Stimulated activated CD8-positive, alpha-beta memory T cell treated with anti-CD3 and anti-CD28 coated beads, Interleukin-15, amount 100 ng/mL, for 1 hour (primary cell): ENCODE data around the gene CTNNBL1.
"Not testable (repeated sequence)": the region's sequence is repeated elsewhere in the genome, so short reads cannot be mapped to it uniquely, and the experiment has no call there.

Experiments
- DNase-seq: peaks from one replicate; pipeline ENCODE4 v3.0.0-alpha.2; 2020; ENCODE audit warnings: low read depth

CTNNBL1 gene

DNA sequence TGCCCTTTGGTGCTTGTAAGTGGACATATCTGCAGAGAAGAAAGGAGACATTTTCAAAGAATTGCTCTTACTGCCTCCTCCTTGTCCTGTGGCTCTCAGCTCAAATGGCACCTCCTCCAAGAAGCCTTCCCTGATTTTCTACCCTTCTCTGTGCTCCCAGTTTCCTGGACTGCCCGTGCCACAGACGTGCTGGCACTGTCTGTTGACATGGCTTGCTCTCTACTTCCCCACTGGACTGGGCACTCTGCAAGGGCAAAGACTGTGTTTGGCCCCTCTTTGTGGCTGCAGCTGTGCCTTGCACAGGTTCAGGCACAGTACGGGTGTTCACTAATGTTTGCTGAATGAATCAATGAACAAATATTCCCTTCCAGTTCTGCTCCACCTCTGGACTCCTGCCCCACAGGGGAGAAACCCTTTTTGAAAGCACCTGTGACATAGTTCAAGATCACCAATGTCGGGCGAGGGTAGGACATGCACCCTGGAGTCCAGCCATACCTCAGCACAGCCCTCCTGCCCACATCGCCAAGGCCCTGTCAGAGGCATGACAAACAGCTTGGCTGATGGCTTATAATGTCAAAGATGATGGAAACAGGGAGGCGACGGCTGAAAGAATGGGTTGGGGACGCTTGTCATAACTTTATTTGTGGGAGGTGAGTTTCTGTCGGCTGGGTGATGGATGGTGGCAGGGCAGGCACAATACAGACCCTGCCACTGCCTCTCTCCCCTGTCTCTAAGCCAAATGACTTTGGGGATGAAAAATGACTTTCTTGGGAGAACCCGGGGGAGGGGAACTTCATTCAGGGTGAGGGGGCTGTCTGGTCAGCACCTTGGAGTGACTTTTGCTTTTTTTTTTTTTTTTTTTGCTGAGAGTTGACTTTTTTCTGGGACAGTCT lies 15.6 kb upstream of the CTNNBL1 start:
- DNase-seq: no peak

DNA sequence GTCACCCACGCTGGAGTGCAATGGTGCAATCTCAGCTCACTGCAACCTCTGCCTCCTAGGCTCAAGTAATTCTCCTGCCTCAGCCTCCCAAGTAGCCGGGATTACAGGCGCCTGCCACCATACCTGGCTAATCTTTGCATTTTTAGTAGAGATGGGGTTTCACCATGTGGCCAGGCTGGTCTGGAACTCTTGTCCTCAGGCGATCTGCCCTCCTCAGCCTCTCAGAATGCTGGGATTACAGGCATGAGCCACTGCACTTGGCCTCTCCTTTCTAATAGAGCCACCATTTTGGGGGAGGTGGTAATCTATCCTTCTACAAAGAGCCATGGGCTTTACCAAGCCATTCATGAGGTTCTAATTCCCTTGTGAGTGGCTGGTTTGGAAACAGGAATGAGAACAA lies 14.1 kb upstream of the CTNNBL1 start:
- not testable (repeated sequence) for DNase-seq

DNA sequence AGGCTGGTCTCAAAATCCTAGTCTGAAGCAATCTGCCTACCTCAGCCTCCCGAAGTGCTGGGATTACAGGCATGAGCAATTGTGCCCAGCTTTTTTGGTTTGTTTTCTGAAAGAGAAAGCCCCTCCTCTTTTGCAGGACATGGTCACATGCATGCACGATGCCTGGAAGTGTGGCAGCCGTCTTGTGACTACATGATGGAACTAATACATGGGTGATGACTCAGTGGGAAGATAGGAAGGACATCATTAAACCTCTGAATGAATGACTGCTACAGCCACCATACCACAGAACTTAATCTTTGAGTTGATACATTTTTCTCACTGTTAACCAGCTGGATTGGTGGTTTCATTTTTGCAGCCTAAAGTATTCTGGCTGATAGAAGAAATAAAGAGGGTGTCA lies 13.4 kb upstream of the CTNNBL1 start:
- no peak for DNase-seq

DNA sequence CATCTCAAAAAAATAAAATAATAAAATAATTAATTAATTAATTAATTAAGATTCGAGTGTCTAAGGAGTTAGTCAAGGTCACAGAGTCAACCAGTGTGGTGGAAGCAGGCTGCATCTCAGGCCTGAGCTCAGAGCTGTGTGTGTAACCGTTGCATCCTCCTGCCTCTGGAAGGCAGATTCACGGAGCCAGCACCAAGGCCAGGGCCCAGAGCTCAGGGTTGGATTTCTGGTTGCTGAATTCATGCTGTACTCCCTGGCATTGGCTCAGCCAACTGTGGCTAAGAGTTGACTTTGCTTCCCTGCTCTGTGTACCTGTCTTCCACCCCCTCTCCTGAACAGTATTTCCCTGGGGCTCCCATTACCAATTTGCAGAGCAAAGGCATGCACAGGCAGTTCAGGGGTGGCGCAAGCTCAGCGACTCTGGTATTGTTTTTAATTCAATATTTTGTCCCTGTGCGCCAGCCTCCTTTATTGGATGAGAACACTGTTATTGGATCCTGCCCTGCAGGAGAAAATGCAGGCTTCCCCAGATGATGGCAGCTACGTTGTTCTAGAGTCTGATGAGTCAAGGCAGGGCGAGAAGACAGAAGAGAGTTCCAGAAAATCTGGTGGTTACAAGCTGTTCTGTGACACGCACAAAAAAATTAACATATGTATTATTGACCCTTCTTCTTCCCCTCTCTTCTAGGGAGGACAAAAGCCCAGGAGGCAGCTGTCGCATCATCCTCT lies 12.3 kb upstream of the CTNNBL1 start:
- no peak for DNase-seq

DNA sequence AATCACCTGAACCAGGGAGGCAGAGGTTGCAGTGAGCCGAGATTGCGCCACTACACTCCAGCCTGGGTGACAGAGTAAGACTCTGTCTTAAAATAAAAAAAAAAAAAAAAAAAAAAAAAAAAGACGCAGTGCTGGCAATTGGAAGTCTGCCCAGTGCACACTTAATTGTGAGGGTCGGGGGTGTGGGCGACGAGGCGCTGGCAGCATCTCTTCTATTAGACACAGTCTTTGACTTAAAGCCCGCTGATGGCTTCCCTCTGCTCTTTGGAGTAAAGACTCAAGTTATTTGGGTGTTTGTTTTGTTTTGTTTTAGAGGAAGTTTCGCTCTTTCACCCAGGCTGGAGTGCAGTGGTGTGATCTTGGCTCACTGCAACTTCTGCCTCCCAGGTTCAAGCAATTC lies 10.7 kb upstream of the CTNNBL1 start:
- not testable (repeated sequence) for DNase-seq

DNA sequence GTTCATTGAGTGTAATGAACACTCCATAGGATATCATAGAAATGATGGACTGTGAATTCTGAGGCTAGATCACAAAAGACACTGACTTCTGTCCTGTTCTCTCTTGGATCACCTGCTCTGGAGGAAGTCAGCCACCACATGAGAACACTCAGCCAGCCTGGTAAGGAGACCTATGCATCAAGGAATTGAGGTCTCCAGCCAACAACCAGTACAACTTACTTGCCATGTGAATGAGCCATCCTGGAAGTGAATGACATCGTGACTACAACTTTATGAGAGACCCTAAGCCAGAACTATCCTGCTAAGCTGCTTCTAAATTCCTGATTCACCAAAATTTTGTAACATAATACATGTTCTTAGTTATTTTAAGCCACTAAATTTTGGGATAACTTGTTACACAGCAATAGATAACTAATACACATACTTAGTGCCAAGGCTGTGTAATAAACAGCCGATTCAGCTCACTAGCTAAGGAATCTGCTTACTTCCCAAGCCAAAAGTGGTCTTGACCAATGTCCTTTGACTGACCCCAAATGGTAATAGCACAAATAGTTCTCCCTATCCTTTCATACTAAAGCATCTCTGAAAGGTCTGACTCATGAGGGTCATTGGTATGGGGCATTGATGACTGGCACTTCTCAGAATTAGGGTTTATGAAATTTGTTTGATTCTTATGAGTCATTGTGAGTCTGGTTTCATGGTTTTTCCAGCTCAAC lies 6.9 kb upstream of the CTNNBL1 start:
- DNase-seq: no peak

DNA sequence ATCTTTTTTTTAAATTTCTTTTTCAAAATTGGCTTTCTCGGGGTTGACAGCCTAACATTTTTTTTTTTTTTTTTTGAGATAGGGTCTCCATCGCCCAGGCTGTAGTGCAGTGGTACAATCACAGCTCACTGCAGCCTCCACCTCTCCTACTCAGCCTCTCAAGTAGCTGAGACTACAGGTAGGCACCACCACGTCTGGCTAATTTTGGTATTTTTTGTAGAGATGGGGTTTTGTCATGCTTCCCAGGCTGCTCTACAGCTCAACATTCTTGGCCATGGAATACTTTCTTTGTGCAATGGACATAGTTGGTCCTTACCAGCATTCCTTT lies 6.4 kb upstream of the CTNNBL1 start:
- no peak for DNase-seq

DNA sequence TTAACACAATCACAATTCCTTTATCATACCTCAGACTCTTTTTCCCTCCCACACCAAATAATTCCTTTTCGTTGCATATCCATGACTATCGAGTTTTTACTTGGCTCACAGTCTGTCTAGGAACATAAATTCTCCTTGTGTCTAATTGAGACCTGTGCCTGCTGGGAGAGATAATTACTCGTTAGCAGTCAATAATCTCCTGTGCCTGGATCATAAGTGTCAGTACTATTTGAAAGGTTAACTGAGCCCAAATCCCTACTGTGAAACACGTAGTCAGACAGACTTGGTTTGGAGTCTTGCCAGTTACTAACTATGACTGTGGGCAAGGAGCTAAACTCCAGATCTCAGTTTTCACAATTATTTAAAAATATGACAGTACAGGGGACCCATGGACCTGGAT lies 5.7 kb upstream of the CTNNBL1 start:
- no peak for DNase-seq

DNA sequence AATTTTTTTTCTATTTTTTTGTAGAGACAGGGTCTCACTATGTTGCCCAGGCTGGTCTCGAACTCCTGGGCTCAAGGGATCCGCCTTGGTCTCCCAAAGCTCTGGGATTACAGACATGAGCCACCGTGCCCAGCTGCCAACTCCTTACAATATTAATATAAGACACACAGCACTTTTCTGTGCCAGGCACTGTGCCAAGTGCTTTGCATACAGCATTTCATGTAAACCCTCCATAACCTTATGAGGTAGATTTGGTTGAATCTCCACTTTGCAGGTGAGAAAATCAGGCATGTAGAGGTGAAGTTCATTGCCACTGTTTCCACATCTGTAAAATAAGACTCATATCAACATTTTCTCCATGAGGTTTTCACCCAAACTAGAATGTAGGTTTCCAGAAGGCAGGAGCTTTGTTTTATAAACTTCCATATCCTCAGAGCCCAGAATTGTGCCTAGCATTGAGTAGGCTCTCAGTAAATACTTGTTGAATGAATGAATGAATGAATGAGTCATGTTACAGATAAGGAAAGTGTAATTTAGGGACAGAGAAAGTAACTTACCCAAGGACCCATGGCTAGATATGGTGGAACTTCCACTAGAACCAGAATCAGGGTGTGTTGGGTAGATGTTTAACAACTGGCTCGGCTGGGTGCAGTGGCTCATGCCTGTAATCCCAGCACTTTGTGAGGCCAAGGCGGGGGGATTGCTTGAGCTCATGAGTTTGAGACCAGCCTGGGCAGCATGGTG lies 3.0 kb upstream of the CTNNBL1 start:
- DNase-seq: no peak

DNA sequence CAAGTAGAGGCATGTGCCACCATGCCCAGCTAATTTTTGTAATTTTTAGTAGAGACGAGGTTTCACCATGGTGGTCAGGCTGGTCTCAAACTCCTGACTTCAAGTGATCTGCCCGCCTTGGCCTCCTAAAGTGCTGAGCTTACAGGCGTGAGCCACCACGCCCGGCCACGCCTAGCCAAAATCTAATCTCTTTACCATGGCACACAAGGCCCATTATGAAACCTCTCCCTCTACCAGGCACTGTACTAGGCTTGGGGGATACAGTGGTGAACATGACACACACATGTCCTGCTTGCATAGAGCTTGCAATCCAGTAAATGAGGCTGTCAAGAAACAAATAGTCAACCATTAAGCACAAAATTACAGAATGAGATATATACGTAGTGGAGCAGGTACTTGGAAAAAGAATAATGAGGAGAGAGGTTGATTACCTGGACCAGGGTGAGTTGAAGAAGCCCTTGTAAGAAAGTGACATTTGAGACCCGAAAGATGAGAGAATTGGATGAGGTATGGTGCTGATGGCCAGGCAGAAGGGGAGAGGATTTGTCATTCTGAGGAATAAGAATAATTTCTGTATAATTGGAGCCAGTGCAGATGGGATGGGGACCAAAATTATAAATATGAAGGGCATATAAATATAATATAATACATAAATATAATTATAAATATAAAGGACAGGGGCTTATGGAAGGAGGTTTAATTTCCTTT lies 1.2 kb upstream of the CTNNBL1 start:
- DNase-seq: no peak

DNA sequence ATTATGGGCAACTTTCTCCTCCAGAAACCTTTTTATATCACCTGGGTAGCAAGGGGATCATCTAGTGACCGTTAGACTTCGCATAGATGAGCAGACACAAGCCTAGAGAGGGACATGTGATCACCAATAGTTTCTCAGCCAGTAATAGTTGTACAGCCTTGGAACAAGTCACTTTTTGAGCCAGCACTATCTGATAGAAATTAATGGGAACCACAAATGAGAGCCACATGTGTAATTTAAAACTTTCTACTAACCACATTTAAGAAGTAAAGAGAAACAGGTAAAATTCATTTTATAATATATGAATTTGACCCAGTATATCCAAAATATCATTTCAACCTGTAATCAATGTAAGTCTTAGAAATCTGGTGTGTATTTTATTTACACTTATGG lies 592 bp upstream of the CTNNBL1 start:
- no peak for DNase-seq

DNA sequence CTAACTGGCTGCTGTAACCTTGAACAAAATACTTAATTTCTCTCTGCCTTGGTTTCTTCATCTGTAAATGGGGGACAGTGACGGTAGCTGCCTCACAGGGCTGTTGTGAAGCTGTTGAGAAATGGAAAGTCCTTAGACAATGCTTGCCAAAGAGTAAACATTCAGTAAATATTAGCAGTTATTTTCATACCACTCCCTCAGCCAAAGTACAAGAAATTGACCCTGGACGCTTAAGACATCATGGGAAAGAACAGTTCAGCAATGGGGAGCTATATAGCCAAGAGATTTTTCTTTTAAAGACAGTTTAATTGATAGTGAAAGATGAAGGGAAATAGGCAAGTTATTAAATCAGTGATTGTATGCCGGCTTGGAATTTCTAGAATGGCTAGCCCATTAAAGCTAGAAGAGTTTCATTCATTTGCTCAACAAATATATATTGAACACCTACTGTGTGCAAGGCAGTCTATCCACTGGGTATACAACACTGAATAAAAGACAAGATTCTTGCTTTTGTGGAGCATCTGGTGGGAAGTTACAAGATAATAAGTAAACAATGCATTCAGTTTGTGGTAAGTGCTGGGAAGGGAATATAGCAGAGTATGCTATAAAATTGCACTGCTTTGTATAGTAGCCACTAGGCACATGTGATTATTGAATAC lies 2.0 kb downstream of the CTNNBL1 start:
- DNase-seq: no peak

DNA sequence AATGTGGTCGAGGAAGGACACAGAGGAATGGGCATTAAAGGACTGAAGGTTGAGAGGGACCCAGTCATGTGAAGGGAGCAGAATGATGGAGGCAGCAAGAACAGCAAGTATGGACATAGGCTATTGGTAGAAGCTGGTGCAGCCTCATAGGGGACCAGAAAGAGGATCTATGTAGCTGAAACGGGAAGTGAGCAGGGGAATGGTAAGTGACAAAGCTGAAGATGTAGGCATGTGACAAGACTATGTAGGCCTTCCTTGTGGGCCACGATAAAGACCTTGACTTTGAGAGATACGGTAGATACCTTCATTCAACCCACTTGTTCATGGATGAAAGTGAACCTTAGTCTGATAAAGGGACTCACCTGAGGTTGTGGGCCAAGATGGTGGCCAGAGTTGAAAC lies 3.5 kb downstream of the CTNNBL1 start:
- no peak for DNase-seq

DNA sequence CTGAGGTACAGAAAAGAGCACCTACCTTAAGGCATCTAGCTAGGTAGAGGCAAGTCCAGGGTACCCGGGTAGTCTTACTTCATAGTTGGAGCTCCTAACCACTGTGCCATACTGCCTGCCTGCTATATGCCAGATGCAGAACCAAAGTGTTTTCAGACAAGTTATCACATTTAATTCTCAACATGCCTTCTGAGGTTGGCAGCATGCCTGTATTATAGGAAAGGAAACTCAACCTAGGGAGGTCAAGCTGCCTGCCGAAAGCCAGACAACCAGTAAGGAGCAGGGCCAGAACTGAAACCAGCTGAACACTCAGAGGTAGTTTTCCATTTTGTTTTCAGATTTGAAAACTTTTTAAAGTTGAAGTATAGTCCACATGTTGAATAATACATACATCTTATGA lies 5.4 kb downstream of the CTNNBL1 start:
- DNase-seq: no peak

DNA sequence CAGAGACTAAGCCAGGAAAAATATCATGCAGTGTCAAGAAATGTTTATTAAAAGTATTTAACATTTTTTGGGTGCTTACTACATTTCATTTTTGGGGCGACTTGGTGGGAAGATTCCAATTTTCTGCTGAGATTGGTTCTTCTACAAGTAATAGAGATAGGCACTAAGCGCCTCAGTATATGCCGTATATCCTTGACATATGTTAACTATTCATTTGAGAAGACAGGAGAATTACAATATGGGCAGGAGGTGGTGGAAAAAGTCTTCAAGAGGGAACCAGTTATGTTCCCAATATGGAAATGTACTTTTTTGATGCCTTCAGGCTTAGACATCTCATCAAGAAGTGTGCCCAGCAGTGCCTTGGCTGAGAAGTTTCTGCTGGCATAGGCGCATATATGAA lies 6.5 kb downstream of the CTNNBL1 start:
- no peak for DNase-seq

DNA sequence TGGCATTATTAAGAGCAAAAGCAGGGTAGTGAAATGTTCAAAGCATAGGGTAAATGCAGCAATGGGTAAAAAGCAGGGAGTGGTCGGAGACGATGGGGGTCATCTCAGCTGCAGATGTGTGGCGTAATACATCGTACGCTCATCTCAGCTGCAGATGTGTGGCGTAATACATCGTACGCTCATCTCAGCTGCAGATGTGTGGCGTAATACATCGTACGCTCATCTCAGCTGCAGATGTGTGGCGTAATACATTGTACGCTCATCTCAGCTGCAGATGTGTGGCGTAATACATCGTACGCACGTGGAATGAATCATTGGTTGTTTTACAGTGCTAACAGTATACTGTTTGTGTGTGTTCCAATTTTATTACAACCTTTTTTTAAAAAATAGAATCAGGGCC lies 7.8 kb downstream of the CTNNBL1 start:
- DNase-seq: not testable (repeated sequence)

DNA sequence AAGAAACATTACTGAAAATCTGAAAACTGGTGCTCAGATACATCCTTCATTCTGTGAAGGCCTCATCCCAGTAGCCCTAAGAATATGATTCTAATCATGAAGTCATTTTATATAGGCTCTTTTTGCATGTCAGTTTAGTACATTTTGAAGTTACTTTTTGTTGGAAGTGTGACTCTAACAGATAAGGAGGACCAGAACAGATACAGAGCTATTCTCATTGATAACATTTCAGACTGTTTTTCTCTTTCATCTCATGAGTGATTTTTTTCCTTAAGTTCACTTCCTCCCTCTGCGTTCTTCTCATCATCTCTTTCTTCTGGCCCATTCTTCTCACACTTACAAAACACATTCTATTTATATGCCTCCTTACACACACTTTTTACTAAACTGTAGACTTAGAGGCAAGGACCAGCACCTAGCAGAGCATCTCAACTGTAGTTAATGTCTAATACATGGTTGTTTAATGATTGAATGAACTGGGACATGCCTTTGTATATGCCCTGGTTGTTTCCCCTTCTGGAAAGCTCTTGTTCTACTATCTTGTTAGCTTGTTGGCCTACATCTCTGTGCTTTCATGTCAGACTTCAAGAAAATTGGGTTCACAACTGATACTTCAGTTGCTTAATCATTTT lies 8.7 kb downstream of the CTNNBL1 start:
- DNase-seq: no peak

DNA sequence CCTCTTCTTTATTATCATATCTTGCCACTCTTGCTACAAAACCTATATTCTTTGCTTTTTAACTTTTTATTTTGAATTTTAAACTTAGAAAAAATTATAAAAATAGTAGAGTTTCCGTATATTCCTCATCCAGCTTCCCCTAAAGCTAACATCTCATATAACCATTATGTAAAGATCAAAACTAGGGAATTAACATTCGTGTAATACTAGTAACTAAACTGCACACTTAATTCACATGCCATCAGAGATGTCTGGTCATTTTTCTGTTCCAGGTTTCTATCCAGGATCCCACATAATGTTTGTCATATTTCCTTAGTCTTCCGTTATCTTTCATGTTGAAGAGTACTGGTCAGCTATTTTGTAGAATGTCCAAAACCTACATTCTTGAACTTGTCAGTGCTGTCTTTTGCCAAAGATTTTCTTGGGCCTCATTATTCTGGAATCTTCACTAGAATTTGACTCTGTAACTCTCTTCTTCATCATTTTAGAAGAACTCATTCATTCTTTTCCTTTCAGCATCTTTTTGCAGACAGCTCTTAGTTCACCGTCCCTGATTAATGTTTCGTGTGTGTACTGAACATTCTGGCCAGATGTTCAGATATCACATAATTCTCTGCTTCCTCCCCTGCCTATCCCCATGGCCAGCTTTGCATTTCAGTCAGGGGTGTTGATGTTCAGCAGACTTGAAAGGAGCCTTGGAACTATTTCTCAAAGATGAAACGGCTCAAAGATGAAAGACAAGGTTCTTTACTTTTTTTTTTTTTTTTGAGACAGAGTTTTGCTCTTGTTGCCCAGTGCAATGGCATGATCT lies 9.4 kb downstream of the CTNNBL1 start:
- DNase-seq: no peak

DNA sequence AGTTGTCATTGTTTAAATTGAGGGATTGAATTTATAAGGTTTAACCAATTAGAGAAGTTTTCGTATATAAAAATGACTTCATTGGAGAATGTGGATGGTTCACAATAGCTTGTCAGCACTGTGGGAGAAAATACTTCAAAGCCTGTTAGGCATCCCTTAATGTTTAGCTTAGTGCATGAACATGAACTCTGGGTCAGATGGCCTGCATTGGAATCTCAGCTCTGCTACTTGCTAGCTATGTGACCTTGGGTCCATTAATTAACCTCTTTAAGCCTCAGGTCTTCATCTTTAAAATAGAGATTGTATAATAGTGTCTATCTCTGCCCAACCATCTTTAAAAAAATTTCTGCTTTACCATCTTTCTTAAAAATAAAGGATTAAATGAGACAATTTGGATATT lies 11.1 kb downstream of the CTNNBL1 start:
- DNase-seq: no peak

DNA sequence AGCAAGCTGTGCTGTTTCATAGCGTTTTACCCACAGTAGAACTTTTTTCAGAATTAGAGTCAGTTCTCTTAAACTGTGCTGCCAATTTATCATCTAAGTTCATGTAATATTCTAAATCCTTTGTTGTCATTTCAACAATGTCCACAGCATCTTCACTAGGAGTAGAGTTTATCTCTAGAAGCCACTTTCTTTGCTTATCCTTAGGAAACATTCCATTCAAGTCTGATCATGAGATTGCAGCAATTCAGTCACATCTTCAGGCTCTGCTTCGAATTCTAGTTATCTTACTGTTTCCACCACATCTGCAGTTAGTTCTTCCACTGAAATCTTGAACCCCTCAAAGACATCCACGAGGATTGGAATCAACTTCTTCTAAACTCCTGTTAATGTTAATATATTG lies 12.5 kb downstream of the CTNNBL1 start:
- no peak for DNase-seq
